Islet precursor cell (in vitro differentiated cells): ENCODE data around the gene ZFYVE16.
"Not testable (repeated sequence)": the region's sequence is repeated elsewhere in the genome, so short reads cannot be mapped to it uniquely, and the experiment has no call there.

ENCODE experiments used
- DNase-seq: peaks from one replicate; pipeline ENCODE4 v3.0.0-alpha.2; 2018

ZFYVE16 gene

GRCh38 chr5:80411589-80412219 lies 3.8 kb downstream of the ZFYVE16 start:
- DNase-seq, result no peak

DNA sequence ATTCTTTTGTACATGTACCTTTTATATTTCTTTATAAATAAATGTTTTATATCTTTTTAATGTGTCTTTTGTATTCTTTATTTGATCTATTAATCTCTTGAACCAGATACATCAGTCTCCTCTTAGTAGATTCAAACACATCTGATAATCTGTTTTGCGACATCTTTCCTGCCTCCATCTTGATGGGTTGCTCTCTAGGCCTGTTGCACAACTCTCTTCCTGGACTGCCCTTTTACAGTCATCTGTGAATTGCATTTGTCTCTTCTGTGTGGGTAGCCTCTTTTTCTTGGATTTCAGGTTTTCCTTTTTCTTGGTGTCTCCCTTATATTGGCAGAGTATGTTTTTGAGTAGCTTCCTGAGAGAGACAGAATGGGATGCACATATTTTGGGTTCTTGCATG lies 6.2 kb downstream of the ZFYVE16 start:
- DNase-seq, result no peak

DNA sequence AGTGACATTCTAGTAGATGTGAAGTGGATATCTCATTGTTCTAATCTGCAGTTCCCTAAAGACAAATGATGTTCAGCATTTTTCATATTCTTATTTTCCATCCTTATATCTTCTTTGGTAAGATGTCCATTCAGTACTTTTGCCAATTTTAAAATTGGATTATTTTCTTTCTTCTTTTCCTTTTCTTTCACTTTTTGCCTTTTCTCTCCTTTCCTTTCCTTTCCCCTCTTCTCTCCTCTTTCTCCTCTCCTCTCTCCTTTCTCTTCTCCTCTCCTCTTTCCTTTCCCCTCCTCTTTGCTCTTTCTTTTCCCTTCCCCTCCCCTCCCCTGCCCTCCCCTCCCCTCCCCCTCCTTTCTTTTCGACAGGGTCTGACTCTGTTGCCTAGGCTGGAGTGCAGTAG lies 10.1 kb downstream of the ZFYVE16 start:
- DNase-seq, result no peak

GRCh38 chr5:80424365-80424764 lies 16.5 kb downstream of the ZFYVE16 start:
- not testable (repeated sequence) for DNase-seq

DNA sequence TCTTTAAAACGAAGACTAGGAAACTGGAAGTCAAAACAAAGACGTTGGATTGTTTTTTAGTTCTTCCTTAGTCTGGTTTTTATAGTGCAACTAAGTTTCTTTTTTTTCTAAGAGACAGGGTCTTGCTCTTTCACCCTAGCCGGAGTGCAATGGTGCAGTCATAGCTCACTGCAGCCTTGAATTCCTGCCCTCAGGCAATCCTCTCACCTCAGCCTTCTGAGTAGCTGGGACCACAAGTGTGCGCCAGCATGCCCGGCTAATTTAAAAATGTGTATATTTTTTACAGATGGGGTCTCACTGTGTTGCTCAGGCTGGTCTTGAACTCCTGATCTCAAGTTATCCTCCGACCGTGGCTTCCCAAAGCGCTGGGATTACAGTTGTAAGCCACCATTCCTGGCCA lies 27.6 kb downstream of the ZFYVE16 start:
- no peak for DNase-seq

- no peak for DNase-seq
These were observed 29.5 kb downstream of the ZFYVE16 start for GRCh38 chr5:80437326-80437725.

DNA sequence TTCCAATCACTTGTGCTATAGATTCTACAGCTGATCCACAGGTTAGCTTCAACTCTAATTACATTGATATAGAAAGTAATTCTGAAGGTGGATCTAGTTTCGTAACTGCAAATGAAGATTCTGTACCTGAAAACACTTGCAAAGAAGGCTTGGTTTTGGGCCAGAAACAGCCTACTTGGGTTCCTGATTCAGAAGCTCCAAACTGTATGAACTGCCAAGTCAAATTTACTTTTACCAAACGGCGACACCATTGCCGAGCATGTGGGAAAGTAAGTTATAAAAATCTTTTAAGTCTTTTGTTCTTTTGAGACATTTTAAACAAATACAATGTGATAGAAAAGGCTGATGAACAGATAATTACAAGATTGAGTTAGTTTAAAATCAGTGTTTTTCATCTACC lies 30.9 kb downstream of the ZFYVE16 start:
- DNase-seq, result no peak

DNA sequence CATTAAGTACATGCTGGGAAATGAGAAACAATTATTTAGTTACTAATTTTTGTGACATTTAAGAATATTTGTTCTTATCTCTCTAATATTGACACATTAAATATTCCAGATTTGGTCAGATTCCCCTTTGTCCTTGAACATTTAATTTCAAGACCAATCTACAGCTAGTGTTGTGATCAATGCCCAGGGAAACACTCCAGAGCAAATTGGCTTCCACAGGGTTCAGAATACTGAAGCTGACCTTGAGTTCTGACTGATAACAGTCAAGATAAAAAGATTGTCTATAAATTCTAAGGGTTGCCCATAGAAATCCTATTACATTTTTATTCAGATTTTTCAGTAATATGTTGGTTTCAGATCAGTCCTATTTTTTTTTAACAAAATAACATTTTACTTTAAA lies 31.3 kb downstream of the ZFYVE16 start:
- no peak for DNase-seq

DNA sequence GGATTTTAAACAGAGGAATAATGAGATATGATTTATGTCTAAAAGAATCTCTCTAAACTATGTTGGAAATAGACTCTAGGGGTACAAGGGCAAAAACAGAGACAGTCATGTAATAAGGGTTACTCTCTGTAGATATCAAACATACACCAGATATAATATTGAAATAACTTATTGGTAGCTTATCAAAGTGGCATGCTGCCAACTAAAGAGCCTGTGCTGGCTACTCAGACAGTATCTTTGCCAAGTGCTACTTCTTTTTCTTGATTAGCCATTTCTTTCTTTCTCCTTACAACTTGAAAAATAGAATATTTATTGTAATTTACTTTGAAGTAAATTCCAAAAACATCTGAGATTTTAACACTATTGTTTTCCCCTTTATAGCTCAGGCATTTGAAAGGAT lies 34.9 kb downstream of the ZFYVE16 start:
- no peak for DNase-seq

GRCh38 chr5:80453366-80453765 lies 45.5 kb downstream of the ZFYVE16 start:
- no peak for DNase-seq

GRCh38 chr5:80463269-80463668 lies 55.4 kb downstream of the ZFYVE16 start:
- no peak for DNase-seq

DNA sequence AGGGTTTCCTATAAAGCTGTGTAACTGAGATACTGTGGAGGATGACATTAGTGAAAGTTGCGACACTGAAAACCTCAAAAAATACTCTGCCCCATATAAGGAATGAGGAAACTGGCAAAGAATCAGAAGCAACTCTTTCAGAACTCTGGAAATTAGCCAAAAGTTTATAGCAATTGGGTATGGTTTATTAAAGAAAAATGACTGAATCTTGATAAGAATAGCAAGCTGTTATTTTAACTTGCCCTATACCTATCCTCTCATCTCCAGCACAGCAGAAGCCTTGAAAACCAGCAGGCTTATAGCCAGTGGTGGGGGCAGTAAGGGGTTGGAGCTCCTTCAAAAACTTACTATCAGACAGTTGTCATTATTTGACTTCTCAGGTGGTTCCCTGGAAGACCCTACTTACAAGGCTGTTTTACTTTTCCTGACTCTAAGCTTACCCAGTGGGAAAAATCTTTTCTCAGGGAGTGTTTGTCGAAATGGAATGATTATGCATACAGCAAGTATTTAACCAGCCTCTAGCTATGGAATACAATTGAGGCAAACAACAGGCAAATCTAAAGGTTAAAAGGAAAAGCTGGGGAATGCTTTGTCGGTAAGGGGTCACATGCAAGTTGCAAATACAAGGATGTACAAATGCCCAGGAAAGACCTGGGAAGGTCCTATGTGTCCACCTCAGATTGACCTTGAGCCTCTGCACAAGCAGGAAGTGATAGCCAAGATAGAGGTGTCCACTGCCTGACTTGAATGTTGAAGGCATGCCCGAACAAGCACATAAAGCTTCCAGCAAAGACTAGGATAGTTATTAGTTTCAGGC lies 59.0 kb downstream of the ZFYVE16 start:
- DNase-seq, result no peak

DNA sequence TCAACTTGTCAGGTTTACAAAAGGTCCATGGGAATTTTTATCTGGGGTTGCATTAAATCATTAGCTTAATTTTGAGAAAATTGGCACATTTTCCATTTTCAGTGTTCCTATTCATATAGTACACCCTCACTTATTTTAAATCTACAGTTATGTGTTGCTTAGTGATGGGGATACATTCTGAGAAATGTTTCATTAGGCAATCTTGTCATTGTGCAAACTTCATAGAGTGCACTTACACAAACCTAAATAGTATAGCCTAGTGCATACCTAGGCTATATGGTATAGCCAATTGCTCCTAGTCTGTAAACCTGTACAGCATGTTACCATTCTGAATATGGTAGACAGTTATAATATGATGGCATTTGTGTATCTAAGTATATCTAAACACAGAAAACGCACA lies 60.3 kb downstream of the ZFYVE16 start:
- DNase-seq, result no peak

GRCh38 chr5:80470631-80471030 lies 62.8 kb downstream of the ZFYVE16 start:
- not testable (repeated sequence) for DNase-seq

DNA sequence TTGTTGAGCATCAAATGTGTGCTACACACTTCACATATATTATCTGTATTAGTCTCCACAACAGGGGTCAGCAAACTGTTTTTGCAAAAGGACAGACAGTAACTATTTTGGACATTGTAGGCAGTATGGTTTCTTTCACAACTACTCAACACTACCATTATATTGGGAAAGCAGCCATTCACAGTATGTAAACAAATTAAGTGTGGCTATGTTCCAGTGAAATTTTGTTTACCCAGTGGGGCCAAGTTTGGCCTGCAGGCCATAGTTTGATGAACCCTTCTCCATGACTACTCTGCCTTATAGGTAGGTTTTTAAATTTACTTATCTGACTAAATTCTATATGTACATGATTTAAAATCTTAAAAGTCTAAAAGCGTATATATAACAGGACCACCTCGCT lies 67.1 kb downstream of the ZFYVE16 start:
- no peak for DNase-seq

DNA sequence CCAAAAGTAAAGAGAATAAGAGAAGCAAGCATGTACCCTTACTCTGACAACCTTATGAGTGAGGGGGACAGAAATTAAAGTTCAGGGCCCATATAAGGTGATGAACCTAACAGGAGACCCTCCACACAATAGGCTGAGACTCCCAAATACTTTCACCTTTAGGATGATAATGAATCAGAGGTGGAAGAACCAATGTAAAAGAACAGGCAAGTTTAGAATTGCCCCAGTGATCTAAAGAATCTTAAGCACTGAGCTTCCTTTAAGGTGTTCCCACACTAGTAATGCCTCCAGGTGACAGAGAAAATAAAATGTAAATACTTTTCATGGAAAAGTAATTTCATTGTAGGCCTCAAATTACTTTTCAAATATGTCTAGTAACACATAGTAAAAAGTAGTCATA lies 71.8 kb downstream of the ZFYVE16 start:
- no peak for DNase-seq

GRCh38 chr5:80480354-80480753 lies 72.5 kb downstream of the ZFYVE16 start:
- DNase-seq, result no peak

DNA sequence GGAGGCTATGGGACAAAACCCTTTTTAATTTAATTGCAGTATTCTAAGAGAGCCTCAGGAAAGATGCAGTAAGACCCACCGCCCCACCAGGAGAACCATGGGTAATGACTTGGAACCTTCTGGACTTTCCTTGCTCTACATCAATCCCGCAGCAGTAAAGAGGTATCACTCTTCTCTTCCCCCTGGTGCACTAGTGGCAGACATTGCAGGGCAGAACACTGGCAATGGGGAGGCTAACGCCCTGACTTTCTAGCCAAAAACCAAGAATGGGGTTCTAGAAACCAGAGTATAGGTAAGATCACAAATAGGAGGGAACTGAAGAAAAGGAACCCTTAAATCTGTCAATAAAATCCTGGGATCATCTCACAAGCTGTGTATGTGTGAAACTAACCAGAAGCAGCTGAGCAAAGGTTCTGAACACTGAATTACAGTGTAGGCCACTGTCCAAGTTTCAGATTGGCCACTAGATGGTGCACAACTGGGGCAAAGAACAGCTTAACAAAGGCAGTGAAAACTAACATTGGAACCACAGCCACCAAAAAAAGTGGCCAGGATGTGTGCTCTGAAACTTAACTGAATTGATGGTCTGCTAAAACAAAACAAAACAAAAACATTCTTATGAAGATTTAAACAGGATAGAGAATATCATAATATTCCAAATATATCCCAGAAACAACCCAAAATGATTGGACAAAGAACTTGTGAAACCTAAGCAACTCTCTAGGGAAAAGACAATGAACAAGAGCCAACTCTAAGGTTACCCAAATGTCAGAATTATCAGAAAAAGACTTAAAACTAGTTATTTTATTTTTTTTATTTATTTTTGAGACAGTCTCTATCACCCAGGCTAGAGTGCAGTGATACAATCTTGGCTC lies 73.4 kb downstream of the ZFYVE16 start:
- DNase-seq, result peak; percentile 58

DNA sequence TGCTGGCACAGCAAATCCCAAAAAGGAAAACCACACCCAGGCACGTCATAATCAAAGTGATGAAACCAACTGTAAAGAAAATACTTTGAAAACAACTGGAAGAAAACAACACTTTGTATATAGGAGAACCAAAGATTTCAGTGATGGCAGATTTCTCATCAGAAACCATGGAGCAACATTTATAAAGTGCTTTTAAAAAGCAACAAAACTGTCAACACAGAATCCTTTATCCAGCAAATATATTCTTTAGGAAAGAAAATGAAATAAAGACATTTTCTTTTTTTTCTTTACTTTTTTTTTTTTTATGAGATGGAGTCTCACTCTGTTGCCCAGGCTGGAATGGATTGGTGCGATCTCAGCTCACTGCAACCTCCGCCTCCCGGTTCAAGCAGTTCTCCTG lies 74.7 kb downstream of the ZFYVE16 start:
- DNase-seq, result no peak

- DNase-seq, result no peak
These were observed 75.9 kb downstream of the ZFYVE16 start for GRCh38 chr5:80483636-80484232.

GRCh38 chr5:80487444-80487828 lies 79.6 kb downstream of the ZFYVE16 start:
- DNase-seq, result peak; percentile 48

- peak; percentile 98 for DNase-seq
These were observed 80.2 kb downstream of the ZFYVE16 start, which contains the start of gene FAM151B for GRCh38 chr5:80487829-80488721. FAM151B (plus strand) TSS chr5:80488100; CDS start chr5:80488124, 24 bp downstream.
